Right ventricle myocardium superior (tissue), 1 donor: ENCODE measurements around the gene GOLGA2. TPM values are rescaled to one million over a fixed set of nuclear protein-coding genes. Genes with fewer than 3 reads are reported as not detected.

Source experiments
- ATAC-seq: fragments of 200-7000 bp; cut with Tn5 transposase; one replicate; pipeline ENCODE4 v1.9.1; 2020; ENCODE audit warnings: mild to moderate bottlenecking; ENCODE audit not compliant: poor library complexity
- DNase-seq: peaks from one replicate; pipeline ENCODE4 v3.0.0-alpha.2; 2020
- intact Hi-C: fragments of 100-400 bp; cut with DNase I; formaldehyde crosslinking; loops from one replicate; pipeline ENCODE4 v1.11.2; 2022
- total RNA-seq: library from RNA; stranded (reverse); fragmentation: NEBNext Ultra II Directional; extraction: Animal tissue kit (Norgen Biotek cat#: 25700); gene quantifications from one replicate; pipeline ENCODE4 v1.2.1, GENCODE V29; 2021
- donor health status: DM: no; HTN: yes; CAD: no; lungs with severe emphysema.

GOLGA2 gene
- total RNA-seq, 1 donor from 2014 or later, result 77.7 TPM

DNA sequence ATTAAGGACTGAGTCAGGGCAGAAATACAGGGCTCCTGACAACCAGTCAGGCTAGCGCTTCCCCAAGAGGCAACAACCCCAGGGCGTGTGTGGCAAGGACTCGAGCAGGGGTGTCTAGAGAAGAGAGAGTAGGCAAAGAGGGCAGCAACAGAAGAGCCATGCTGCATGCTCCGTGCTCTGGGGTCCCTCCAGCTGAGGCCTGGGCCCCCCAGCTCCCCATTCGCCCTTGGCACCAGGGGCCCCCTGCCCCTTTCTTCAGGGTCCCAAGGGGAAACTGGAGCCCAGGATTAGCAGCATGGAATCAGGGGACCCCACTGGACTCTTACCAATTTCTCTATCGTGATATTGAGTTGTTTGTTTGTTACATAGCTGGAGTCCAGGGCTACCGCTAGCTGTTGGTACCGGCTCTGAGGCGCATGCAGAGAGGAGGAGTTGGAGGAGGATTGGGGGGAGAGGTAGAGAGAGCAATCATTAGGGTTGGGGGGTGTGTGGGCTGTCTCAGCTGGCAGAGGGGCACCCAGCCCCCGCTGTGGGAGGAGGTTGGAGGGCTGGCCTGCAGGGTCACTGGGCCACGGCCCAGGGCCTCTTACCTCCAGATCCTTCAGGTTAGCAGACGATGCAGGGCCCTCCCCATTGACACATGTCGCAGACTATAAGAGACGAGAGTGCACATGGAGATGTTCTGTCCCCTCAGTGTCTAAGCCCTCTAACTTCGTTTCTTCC, 8.8 kb downstream of the GOLGA2 start:
- DNase-seq, result no peak
- intact Hi-C loops, result no loop called here
- ATAC-seq, result no peak

DNA sequence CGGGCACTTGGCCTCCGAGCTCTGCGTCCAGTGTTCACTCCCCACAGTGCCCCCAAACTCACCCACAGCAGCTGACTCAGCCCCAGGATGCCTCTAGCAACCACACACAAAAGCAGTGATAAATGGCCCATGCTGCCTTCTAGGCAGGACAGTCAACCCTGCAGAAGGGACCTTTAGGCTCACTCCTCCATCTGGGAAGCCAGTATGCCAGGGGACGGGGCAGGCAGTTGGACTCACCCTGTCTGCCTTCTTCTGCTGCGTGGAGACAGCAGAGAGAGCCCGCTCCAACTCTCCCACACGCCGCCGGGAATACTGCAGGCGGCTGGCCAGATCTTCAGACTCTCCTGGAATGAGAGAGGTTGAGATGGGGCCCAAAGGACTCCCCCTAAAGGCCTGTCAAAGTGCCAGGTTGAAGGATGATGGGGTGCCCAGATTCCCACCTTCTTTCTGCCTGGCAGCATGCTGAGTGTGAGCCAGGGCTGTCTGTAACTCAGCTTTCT, 10.4 kb downstream of the GOLGA2 start:
- DNase-seq (no peak), ATAC-seq (no peak)
- intact Hi-C loops, result no loop called here

DNA sequence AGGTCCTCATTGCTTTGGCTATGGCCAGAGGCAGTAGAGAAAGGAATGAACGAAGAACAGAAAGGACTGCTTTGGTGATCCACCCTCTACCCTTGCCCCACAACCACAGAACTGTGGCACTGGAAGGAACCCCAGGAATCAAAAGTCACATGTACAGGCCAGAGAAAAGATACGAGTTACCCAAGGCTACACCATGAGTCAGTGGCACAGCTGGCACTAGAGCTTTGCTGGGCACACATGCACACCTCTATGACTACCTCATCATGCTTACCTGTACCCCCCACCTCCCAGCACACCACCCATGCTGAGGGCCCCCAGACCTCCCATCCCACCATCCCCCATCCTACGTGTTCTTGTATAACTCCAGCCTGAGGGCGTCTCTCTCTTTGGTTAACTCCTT, 13.1 kb downstream of the GOLGA2 start:
- no peak for DNase-seq
- ATAC-seq, result no peak
- intact Hi-C loops, result no loop called here

DNA sequence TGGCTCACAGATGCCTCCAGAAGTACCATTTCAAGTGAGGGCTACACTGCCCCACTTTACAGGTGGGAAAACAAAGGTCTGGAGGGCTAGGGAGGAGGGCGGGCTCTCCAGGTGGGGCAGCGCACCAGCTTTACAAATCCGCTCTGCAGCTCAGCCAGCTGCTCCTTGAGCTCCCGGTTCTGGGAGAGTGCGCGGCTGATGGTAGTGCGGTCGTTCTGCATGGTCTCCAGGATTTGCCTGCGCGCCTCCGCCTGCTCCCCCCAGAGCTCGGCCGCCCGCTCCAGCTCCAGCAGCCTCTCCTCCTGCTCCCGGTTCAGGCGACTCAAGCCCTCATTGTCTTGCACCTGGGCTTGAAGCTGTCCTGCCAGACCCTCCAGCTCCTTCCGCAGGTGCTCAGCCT, 15.5 kb downstream of the GOLGA2 start:
- DNase-seq, result no peak
- intact Hi-C loops, result no loop called here
- ATAC-seq, result no peak

DNA sequence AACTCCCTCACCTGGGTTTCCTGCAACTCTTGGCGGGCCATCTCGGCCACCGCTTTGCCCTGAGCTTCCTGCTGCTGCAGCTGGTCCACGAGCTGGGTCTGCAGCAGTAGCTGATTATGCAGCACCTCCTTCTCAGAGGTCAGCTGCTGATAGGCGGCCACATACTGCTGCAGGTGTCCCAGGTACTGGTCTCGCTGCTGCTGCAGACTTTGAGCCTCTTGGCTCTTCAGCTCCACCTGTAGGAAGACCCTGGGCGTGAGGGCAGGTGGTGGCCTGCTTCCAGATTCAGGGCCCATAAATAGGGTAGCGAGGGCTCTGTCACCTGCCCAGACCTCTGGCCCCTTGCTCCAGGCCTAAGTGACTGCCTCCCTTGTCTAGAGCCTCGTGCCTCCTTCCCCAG, 16.7 kb downstream of the GOLGA2 start:
- intact Hi-C loops, result no loop called here
- ATAC-seq (no peak), DNase-seq (no peak)

DNA sequence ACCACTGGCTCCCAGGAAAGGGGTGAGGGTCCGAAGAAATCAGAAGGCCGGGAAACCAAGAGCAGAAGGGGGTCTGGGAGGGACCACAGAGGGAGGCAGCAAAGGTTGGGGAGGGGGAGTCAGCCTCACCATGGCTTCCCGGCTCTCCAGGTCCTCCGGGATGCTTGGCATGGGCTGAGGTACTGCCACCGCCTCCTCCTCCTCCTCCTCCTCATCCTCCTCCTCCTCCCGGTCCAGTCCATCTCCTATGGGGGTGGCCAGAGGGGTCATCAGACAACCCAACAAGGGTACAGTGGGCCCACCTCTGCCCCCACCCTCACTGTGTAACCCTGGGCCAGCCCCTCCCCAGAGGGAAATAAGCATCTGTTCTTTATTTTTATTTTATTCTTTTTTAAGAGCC, 17.5 kb downstream of the GOLGA2 start:
- DNase-seq, result no peak
- intact Hi-C loops, result no loop called here
- no peak for ATAC-seq

DNA sequence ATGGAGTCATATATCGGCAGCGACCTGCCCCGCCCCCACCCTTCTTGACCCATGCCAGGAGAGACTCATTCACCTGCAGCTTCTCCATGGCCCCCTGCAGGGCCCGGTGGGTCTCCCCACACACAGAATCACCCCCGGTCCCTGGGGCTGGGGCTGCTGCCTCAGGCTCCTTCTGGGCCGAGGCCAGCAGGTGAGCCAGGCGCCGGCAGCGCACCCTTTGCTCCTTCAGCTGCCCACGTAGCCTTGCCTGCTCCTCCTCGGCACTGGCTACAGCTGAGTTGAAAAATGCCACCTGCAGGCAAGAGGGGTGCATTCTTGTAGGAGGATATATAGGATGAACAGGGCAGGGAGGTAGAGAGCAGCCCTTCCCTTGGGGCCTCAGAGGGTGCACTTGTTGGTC, 17.9 kb downstream of the GOLGA2 start:
- DNase-seq (no peak), ATAC-seq (no peak)
- intact Hi-C loops, result no loop called here

DNA sequence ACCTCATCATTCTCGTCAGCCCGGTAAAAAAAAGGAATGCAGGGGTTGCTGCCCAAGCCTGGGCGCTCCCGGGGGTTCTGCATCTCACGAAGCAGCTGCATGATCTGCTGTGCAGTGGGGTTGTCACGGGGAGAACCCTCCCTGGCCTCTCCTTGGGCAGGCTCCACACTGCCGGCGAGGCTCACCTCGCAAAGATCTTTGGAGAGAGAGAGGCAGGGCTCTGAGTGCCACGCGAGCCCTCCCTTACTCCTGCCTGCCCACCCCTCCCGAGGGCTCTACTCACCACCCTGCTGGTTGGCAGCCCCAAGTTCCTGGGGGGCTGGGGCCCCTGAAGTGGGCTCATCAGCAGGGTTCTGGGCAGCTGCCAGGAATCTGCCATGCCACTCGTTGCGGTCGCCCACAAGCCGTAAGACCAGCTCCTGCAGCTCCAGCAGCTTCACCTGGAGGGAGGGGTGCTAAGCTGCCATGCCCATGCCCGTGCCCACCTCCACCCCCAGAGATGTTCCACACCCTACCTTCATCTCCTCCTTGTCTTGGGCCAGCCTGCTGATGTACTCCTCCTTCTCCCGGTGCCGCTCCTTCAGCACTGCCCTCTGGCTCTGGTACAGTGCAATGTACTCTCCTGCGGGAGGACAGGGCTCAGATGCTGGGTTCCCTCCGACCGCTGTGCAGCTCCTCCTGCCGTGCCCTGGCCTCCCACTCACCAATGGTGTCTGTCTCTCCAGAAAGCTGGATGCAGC, 18.6 kb downstream of the GOLGA2 start:
- ATAC-seq, result no peak
- DNase-seq, result peak; percentile 16
- intact Hi-C loops, result no loop called here

DNA sequence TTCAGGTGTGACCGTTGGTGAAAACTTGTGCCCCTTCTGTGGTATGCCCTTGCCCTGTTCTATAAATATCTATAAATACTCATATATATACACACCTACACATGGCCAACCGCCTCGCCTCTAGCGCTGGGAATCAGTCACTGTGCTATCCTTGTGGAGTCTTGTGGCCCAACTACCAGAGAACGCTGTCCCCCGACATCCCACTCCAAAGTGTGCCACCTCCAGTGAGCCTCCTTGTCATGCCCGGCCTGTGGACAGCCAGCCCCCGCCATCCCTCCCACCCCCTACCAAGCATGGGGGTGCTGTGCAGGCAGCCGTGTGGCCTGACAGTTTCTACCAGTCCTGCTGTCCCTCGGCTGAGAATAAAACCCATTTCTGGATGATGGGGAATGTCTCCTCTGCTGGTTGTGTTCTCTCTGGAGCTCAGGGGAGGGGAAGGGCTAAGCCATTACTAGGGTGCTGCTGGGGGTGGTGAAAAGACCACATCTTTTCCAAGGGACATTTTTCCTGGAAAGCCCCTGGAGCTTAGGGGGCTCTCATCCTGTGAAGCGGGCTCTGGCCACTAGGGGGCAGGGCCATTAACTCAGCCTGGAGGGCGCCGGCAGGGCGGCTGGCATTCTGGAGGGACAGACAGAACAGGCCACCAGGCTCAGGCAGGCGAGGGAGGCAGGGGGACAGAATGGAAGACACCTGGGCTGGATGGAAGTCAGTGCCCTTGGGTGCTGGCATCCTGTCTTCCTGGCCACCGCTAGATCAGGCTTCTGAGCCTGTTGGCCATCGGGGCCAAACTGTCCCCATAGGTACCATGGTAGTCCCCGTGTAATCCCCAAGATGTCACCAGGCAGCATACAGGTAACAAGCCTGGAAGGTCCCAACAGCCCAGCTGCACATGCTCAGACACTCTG, 20.7 kb downstream of the GOLGA2 start:
- DNase-seq (peak; percentile 79), ATAC-seq (peak; percentile 66)
- intact Hi-C loops, result no loop called here

DNA sequence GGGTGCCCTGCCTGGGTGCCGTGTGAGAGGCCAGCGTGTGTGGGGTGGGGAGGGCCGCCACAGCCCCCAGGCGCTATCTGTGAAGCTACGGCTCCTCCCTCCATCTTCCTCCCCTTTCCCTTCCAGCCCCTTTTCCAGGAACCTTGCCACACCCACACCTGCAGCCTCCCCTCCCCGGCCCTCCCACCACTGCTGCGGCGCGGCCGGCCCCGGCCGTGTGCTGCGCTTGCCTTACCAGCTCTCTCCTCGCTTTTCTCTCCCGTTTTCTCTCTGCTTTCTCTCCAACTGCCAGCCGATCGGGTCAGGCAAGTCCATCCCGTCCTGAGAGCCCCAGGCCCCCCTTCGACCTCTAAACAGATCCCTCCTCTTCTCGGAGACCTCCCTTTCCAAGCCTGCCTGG, 21.4 kb downstream of the GOLGA2 start:
- intact Hi-C loops, result no loop called here
- DNase-seq (no peak), ATAC-seq (no peak)

DNA sequence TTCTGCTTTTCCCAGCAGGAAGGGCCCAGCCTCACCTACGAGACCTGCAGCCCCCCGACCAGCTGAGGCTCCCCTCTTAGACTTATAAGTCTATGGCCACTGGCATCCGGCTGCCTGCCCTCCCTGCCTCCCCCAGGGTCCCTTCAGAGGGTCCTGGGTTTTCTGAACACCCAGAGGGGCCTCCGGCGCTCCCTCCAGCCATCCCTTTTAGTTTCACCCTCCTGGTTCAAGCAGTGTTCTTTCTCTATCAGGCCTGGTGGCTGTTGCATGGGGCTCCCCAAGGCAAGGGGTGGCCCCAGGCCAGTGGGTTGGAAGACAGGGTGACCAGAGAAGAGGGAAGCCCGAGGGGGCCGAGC, 21.8 kb downstream of the GOLGA2 start:
- intact Hi-C loops, result no loop called here
- DNase-seq (no peak), ATAC-seq (no peak)

DNA sequence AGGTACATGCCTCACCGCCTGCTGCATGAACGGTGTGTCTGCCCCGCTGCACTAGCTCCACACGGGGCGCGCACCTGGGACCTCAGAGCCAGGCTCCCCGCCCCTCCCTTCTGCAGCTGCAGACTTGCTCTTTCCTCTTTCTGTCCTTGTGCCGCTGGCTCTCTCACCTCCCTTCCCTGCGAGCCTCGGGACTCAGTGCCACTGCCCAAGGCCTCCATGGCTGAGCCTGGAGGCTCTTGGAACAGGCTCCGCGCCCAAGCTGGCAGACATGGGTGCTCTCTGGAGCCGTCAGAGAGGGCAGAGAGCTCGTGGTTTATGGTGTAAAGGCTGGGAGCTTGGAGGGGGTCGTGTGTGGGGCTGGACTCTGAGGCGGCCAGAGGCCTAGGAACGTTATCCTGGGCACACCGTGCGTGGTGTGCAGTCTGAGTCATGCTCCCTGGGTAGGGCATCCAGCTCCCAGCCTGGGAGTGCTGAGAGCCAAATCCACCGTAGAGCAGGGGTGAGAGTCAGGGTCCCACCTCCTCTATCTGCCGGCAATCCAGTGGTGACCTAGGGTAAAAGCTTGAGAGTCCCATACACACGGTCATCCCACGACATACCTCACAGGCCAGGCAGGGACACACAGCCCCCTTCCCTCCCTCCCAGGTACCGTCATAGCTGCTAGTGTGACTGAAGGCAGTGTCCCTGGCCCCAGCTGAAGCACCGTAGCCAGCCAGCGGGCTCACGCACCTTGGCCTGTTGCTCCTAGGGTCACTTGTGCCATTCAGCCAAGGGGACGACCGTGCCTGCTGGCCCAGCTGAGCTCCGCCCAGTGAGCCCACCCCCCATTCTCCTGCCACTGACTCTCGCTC, 22.4 kb downstream of the GOLGA2 start:
- intact Hi-C loops, result no loop called here
- ATAC-seq (no peak), DNase-seq (no peak)

DNA sequence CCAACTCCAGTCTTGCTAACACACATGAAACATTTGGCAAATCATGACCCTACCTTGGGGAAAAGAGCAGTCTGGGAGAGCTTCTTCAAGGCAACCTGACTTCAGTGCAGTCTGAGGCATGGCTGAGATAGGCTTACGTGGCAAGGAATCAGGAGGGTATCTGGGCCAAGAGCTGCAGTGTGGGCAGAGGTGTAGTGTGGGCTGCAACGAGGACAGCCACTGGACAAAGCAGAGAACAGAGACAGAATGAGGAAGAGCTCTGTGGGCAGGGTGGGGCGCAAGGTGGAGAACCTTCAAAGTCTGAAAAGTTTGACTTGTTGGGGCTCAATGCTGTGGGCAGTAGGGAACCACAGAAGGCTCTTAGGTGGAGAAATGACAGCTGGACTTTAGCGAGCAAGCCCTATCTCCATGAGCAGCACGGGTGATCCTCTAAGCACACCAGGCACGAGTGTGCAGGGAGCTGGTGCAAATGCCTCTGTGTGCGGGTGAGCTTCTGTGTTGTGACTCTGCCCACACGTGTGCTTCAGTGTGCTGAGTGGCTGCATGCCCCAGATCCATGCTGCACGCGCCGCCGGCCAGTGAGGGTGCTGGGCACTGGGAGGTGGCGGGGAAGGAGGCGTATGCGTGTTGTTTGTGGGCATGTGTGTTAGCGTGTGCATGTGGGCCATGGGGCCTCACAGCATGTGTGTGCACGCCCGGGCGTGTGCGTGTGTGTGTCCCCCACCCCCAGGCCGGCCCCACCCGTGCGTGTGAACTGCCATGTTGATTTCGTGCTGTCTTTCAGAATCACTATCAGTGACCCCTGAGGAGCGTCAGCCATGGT, 23.3 kb downstream of the GOLGA2 start:
- DNase-seq, result no peak
- no peak for ATAC-seq
- intact Hi-C loops, result no loop called here

DNA sequence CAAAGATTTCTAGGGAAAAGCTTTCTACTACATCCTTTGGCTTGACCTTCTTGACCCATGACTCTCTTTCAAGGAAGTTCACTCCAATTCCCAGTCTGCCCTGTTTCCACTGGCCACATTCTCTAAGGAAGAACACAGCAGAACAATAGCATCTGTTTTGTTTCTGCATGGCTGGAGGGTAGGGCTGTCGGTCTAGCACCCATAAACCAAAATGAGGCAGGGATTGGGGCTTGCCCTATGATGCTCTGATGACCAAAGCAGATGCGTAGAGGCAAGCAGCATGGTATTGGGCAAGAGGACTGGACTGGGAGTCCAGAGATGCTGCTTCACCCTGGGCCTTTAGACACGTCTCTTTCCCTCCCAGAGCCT, 24.1 kb downstream of the GOLGA2 start:
- intact Hi-C loops, result no loop called here
- ATAC-seq (no peak), DNase-seq (no peak)

DNA sequence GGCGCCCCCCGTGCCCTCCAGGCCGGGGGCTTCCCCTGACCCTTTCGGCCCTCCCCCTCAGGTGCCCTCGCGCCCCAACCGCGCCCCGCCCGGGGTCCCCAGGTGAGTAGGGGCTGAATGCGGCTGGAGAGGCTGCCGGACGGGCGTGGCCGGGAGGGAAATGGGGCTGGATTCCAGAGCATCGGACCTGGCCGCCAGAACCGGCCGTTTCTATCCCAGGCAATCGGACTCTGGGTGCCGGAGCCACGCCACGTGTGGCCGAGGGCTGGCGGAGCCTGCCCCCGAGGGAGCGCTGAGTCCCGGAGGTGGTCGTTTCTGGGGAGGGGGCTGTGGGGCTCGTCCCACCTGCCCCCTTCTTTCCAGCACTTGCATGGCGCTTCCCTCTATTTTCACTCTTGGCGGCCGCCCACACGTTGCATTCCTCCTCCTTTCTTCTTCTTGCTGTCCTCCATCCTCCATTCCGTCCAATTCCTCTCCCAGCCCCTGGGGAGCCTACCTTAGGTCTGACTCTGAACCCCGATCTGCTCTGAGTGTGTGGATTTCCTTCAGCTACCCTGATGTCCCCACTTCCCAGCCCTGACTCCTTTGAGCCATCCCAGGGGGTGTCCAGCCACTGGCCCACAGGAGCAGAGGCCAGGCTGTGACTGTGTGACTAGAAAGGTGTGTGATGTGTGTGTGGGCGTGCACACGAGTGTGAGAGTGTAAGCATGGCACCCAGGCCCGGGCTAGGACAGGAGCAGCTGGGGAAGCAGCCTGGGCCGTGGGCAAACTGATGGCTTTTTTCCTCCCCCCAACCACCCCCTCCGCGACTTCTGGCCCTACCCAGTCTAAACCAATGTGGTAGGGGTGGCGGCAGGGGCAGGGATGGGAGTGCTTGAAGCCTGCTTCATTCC, 24.7 kb downstream of the GOLGA2 start:
- intact Hi-C loops, result no loop called here
- no peak for DNase-seq
- no peak for ATAC-seq

DNA sequence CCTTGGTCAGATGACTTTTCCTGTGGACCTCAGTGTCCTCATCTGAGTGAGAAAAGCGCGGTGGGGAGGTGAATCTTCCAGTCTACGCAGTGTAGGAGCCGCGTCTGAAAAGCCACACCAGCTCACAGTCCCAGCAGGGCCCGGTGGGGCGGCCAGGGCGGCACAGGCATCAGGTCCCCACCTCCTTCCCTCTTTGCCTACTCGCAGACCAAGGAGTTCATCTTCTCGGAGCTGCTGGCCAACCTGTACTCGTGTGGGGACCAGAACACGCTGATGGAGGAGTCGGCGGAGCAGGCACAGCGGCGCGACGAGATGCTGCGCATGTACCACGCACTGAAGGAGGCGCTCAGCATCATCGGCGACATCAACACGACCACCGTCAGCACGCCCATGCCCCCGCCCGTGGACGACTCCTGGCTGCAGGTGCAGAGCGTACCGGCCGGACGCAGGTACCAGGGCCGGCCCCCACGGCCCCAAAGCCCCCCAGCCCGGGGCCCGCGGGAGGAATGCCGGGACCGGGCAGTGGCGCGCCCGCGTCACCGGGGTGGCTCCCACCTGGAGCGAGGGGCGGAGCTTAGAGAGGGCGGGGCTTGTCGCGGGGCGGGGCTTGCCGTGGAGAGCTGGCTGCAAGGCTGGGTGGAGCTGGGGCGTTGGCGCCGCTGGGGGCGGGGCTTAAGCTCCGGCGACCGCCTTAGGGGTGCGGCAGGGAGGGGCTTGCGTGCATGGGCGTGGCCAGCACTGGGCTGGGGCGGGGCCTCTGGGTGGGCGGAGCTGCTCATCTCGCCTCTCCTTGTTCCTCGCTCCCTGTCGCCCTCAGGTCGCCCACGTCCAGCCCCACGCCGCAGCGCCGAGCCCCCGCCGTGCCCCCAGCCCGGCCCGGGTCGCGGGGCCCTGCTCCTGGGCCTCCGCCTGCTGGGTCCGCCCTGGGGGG, 25.6 kb downstream of the GOLGA2 start:
- ATAC-seq, result peak; percentile 86
- intact Hi-C loops, result no loop called here

More for the DNA sequence above, 25.6 kb downstream of the GOLGA2 start:
- peak; percentile 90 for DNase-seq
